ENCODE results near the gene CDK5R2.

The CDK5R2 gene

GRCh38 chr2:219010162-219010756 is 50.8 kb downstream of the CDK5R2 start:
- DNase-seq = peak; percentile 50

GRCh38 chr2:219010873-219011272 is 51.4 kb downstream of the CDK5R2 start:
- DNase-seq = no peak
